Tongue (tissue), 2 donors: ENCODE data around the gene SFRP2. TPM values are rescaled to one million over a fixed set of nuclear protein-coding genes. Genes with fewer than 3 reads are reported as not detected.
A peak's percentile ranks its signal among the peaks of the same experiment; 100 is the strongest.

Experiments
- DNase-seq: peaks from one replicate; pipeline ENCODE4 v3.0.0-alpha.2; 2015
- total RNA-seq: library from RNA; depleted of rRNA; stranded (reverse); fragments of >200 nt; gene quantifications from one replicate; pipeline ENCODE4 v1.2.3, GENCODE V29; 2014

The SFRP2 gene, protein sequence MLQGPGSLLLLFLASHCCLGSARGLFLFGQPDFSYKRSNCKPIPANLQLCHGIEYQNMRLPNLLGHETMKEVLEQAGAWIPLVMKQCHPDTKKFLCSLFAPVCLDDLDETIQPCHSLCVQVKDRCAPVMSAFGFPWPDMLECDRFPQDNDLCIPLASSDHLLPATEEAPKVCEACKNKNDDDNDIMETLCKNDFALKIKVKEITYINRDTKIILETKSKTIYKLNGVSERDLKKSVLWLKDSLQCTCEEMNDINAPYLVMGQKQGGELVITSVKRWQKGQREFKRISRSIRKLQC
- total RNA-seq = 111 TPM

- peak; percentile 80 for DNase-seq
These were observed at the start of gene SFRP2 for GRCh38 chr4:153788413-153789276. SFRP2 (minus strand) TSS chr4:153789083; CDS start chr4:153788835, 248 bp downstream.

- no peak for DNase-seq
These were observed 49.7 kb upstream of the SFRP2 start for GRCh38 chr4:153838564-153838963.

DNA sequence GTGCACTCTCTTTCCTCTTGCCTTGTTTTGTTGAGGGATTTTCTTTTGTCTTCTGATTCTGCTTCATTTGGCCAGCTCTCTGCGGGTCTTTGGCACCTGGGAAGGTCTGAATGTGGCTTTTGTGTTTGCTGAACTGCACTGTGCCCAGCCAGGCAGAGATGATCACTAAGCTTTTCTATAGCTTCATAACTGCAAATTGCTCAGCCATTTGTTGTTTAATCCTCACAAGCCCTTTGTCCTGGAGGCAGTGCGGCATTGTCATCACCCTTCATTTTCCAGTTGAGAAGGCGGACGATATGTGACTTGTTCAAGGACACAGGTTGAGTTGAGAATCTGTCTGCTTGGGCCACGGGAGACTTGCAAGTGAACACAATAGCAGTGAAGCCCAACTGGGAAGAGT, 46.0 kb upstream of the SFRP2 start:
- DNase-seq = no peak

- no peak for DNase-seq
These were observed 43.9 kb upstream of the SFRP2 start for GRCh38 chr4:153832720-153833287.

DNA sequence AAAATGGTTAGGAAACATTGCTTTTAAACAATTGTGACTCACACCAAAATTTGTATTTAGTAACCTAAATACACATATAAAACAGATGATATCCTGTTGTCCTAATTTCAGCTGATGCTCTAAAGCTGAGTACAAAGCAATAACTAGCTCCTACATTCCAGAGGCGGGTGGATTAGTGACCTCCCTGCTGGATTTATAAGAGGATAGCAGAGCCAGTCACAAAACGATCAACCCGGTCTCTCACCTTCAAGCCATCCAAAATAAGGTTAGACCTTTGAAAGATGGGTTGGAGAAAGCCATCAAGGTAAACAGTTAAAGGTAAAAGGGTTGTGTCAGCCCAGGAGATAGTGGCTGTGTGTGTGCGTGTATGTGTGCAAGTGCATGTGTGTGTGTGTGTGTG, 43.2 kb upstream of the SFRP2 start:
- no peak for DNase-seq

GRCh38 chr4:153831245-153831644, 42.4 kb upstream of the SFRP2 start:
- DNase-seq = no peak

DNA sequence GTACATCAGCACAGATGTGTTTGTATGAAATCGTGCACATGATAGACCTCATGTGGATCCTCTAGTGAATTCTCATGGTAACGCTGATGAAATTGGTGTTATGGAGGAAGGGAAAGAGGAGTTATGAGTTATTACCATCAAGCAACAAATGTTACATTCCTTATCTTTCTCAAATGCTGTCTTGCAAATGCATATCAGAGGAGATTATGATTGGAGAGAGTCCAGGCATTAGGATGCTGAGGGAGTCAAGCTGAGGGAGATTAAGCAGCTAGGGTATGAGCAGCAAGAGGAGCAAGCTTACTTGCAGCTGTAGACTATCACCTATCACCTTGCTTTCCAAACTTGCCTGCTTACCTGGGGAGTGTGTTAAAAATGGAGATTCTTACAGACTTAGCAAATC, 36.8 kb upstream of the SFRP2 start:
- no peak for DNase-seq

DNA sequence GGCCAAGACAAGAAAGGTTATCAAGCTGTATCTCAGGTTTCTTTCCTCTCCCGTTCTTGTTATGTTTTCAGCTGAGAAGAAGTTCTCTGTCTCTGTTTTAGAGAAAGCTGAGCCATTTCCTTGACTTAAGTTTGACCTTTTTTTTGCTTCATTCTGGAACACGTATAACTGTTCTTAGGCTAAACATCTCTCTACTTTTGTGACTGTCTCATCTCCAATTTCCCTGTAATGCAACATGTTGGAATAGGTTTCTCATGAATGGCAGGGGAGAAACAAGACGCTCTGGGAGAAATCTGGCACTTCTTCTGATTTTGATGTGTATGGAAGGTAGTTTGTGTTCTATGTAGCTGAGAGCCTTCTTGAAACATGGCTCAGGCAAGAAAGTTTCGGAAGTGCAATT, 36.2 kb upstream of the SFRP2 start:
- peak; percentile 56 for DNase-seq

GRCh38 chr4:153824501-153824900, 35.6 kb upstream of the SFRP2 start:
- DNase-seq = peak; percentile 59

DNA sequence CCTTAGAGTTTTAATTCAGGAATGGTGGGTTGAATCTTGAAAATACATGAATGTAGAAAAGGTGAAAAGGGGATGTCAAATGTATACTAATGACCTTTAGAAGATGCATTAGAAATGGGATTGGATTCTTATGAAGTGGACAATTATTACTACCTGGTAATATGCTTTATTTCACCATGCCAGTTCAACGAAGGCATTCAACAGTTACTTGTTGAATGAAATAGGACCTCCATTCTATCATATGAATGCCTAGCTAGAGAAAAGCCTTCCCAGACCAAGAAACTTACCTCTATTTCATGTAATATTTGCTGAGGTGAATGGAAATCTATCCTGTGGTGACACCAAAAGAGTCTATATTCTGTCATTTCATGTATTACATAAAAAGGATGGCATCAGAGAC, 34.6 kb upstream of the SFRP2 start:
- no peak for DNase-seq

GRCh38 chr4:153822316-153822715, 33.4 kb upstream of the SFRP2 start:
- DNase-seq = no peak

DNA sequence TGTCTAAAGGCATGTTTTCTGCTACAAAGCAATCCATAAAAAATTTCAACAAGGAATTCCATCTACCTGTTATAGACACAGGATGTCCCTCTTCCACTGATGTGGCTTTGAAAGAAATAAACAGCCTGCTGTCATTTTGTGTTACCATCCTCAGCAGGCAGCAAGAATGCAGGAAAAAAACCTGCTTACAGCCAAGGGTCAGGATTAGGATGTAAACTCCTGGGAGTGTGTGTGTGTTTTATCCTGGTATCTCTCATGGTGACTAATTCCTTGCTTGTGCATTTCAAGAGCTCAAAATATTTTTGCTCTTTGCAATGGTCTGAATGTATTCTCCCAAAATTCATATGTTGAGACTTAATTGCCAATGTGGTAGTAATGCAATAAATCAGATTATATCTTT, 28.6 kb upstream of the SFRP2 start:
- DNase-seq = no peak

- DNase-seq = no peak
These were observed 27.7 kb upstream of the SFRP2 start for GRCh38 chr4:153816542-153816941.

- no peak for DNase-seq
These were observed 25.9 kb upstream of the SFRP2 start for GRCh38 chr4:153814789-153815188.

DNA sequence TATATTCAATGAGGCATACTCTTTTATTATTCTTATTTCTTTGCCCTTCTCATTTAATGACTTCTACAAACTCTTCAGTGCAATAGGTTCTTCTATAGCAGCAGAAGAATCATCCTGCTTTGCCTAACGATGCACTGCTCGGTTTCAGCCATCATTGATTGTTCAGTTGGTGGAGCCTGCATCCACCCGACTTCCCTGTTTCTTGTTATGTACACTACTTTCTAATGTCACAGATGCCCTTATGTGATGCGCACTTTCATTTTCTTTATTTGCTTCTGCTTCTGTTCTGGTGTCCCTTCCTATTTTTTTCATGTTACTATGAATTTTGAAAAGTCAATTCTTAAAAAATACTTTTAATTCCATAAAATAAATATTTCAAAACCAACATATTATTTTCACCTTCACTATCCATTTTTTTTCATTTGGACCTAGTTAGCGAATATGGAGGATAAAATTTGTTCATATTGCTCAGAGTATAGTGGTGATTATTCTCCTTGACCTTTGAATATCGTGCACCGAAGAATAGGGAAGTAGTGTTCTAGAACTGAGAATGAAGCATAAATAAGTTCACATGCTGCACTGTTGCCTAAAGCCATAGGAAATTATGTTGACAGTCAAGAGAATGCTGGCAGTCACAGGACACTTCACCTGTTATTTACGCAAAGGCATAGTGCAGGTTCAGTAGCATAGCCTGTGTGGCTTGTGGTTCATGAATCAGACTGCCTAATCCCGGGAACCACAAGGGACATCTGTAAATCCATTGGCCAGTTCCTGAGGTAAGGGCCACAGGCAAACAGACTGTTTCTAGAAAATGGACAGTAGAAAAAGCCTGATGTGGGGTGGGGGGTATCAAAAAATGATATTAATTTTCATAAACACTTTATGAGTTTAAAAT, 21.3 kb upstream of the SFRP2 start:
- DNase-seq = no peak

DNA sequence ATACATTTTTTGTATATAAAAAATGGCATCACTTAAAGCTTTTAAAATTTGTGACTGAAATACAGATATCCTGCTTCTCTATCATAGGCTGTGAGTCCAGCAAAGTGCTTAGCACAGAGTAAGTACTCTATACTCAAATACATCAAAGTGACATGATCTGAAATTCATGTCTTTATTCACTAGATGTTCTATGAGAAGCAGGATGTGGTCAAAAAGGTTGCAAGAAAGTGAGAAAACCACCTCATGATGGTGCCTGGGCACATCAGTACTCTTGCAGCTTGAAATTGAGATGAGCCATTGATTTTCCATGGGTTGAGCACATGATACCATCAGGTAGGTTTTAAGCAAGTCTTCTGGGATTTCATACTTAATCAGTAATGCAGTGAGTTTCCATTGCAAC, 20.4 kb upstream of the SFRP2 start:
- DNase-seq = no peak

DNA sequence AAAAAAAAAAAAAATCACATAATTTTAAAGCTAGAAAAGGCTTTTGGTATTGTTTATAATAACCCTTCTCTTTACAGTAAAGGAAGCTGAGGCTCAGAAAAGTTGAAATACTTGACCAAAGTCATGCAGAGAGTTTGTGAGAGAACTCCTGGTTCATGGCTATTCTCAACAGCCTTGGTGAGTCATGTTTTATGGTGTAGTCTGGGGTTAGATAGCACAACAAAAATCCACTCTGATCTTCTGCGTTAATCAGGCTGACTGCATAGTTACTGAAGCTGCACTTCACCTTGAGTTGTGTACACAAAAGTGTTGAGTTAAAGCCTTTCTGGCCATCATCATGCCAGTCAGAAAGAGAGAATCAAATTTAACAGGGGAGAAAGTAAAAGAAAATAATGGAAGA, 19.3 kb upstream of the SFRP2 start:
- no peak for DNase-seq

GRCh38 chr4:153806073-153806472, 17.2 kb upstream of the SFRP2 start:
- DNase-seq = no peak

GRCh38 chr4:153804722-153805121, 15.8 kb upstream of the SFRP2 start:
- peak; percentile 49 for DNase-seq

GRCh38 chr4:153799694-153800074, 10.8 kb upstream of the SFRP2 start:
- DNase-seq = no peak

DNA sequence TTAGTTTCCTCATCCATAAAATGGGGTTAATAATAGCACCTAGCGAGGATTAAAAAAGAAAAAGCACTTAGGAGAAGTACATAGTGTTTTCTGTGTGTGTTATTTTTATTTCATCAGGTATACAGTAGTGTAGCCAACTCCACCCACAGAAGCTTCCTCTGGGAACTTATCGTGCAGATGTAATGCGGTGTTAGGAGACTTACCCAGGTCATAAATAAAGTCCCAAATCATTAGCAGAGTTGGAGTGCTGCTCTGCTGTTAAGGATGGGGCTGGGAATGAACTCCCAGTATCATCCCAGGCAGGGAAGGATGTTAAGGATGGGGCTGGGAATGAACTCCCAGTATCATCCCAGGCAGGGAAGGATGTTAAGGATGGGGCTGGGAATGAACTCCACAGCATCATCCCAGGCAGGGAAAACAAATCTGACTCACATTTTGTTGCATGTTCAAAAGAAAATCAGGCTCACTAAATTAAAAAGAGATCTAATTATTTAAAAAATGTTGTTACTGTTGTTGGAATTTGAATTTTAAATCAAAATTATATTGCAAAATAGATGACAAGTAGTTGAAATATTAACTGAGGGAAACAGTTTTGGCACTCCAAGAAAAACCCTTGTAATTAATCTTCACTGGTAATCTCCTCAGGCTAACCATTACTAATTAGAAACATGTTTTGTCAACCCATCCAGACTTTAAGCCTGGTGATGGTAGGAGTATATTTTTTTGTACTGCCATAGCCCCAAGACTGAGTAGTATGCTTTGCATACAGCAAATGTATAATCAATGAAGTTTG, 10.2 kb upstream of the SFRP2 start:
- DNase-seq = no peak

- peak; percentile 18 for DNase-seq
These were observed 9.5 kb upstream of the SFRP2 start for GRCh38 chr4:153798420-153798819.
